ENCODE results near the gene PTPMT1.
A peak's percentile ranks its signal among the peaks of the same experiment; 100 is the strongest.
"Not testable (repeated sequence)": the region's sequence is repeated elsewhere in the genome, so short reads cannot be mapped to it uniquely, and the experiment has no call there.

Gene PTPMT1

DNA sequence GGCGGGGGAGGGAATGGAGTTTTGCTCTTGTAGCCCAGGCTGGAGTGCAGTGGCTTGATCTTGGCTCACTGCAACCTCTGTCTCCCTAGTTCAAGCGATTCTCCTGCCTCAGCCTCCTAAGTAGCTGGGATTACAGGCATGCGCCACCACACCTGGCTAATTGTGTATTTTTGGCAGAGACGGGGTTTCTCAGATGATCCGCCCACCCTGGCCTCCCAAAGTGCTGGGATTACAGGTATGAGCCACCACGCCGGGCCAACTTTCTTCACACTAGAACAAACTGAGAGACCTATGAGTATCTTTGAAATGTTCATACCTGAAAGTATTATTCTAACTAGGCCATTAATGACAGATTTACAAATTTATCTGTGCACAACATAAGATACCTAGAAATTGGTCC lies 19.1 kb upstream of the PTPMT1 start:
- DNase-seq (ENCODE audit: low read depth in 2 of 2) = not testable (repeated sequence)

DNA sequence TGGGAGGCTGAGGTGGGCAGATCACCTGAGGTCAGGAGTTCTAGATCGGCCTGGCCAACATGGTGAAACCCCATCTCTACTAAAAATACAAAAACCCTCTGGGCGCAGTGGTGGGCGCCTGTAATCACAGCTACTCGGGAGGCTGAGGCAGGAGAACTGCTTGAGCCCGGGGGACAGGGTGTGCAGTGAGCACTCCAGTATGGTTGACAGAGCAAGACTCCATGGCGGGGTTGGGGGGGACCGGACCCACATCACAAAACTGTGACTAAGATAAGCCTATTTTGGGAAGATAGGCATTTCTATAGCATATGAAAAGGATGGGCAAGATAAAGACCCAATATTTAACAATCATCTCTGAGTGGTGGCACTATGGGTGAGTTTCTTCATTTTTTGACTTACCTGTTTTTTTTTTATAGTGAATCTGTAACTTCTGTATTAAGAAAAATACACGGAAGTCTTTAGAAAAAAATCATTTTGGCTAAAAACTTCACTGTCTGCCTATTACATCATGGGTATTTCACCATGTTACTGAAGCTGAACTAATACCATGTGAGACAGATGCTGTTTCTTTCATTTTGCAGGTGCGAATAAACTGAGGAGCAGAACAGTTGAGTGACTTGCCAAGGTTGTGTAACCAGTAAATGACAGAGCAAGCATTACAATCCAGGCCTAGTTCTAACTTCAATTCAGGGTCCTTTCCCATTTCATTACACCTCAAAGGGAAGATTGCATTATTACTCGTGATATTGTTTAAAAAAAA lies 14.9 kb upstream of the PTPMT1 start:
- no peak for DNase-seq (ENCODE audit: low read depth in 2 of 2)

- no peak for DNase-seq (ENCODE audit: low read depth in 2 of 2)
Observed at GRCh38 chr11:47551086-47551485, 14.3 kb upstream of the PTPMT1 start.

- DNase-seq (ENCODE audit: low read depth in 2 of 2) = peak in 1 of 2 donors; percentile 22
Observed at GRCh38 chr11:47552056-47552565, 13.3 kb upstream of the PTPMT1 start.

- DNase-seq (ENCODE audit: low read depth in 2 of 2) = peak; percentile 84 to 90
Observed at GRCh38 chr11:47552566-47553405, 12.6 kb upstream of the PTPMT1 start, which contains the start of gene CELF1. CELF1 (minus strand) TSS chr11:47553132; CDS start chr11:47499523, 53,609 bp downstream.

GRCh38 chr11:47553406-47553743 lies 12.0 kb upstream of the PTPMT1 start:
- no peak for DNase-seq (ENCODE audit: low read depth in 2 of 2)

GRCh38 chr11:47557004-47557403 lies 8.4 kb upstream of the PTPMT1 start:
- DNase-seq (ENCODE audit: low read depth in 2 of 2) = not testable (repeated sequence)

GRCh38 chr11:47558695-47559094 lies 6.7 kb upstream of the PTPMT1 start:
- DNase-seq (ENCODE audit: low read depth in 2 of 2) = no peak

DNA sequence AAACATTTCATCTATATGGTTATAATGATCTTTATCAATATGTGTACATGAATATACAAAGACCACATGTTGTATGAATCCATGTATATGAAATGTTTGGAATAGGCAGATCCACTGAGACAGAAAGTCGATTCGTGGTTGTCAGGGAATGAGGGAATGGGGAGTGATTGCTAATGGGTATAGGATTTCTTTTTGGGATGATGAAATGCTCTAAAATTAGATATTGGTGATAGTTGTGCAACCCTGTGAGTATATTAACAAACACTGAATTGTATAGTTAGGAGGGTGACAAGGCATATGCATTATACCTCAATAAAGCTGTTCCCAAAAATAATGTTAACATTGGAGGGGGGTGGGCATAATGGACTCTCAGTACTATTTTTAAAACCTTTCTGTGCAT lies 5.0 kb upstream of the PTPMT1 start:
- no peak for DNase-seq (ENCODE audit: low read depth in 2 of 2)

- not testable (repeated sequence) for DNase-seq (ENCODE audit: low read depth in 2 of 2)
Observed at GRCh38 chr11:47562393-47562792, 3.0 kb upstream of the PTPMT1 start.

DNA sequence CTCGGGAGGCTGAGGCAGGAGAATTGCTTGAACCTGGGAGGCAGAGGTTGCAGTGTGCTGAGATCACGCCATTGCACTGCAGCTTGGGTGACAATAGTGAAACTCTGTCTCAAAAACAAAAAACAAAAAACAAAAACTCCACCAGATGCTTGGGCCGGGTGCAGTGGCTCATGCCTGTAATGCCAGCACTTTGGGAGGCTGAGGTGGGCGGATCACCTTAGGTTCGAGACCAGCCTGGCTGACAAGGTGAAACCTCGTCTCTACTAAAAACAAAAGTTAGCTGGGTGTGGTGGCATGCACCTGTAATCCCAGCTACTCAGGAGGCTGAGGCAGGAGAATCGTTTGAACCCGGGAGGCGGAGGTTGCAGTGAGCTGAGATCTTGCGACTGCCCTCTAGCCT lies 1.0 kb upstream of the PTPMT1 start:
- not testable (repeated sequence) for DNase-seq (ENCODE audit: low read depth in 2 of 2)

DNA sequence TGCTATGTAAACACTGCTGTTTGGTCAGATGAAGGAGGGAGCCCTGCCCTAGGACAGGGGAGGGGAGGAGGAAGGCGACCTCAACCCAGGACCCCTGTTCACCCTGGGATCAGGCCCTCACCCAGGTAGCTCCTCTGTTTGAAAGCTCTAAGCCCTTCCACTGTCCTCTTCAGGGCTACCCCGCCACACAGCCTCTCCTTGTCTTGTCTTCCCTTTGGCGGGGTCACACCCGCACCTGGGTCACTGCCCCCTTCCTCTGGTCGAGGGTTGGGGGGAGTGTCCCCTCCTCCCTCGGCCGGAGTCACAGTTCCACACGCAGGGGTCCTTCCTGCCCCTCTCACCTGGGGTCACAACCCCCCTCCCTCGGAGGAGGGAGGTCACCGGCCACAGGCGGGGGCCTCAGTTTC lies 463 bp upstream of the PTPMT1 start:
- no peak for DNase-seq (ENCODE audit: low read depth in 2 of 2)

GRCh38 chr11:47566149-47566698 lies 825 bp downstream of the PTPMT1 start:
- DNase-seq (ENCODE audit: low read depth in 2 of 2) = peak in 1 of 2 donors; percentile 7

- DNase-seq (ENCODE audit: low read depth in 2 of 2) = no peak
Observed at GRCh38 chr11:47569646-47570045, 4.2 kb downstream of the PTPMT1 start.

- DNase-seq (ENCODE audit: low read depth in 2 of 2) = no peak
Observed at GRCh38 chr11:47570651-47571356, 5.4 kb downstream of the PTPMT1 start.

DNA sequence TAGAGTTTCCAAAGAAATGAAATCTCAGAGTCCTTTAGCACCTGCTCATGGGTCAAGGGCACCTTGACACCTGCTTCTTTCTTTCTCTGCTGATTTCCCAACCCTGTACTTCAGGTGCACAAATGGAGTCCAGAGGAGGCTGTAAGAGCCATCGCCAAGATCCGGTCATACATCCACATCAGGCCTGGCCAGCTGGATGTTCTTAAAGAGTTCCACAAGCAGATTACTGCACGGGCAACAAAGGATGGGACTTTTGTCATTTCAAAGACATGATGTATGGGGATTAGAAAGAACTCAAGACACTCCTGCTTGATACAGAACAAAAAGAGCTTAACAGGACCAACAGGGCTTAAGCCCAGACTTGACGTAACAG lies 5.9 kb downstream of the PTPMT1 start:
- DNase-seq (ENCODE audit: low read depth in 2 of 2) = no peak

- DNase-seq (ENCODE audit: low read depth in 2 of 2) = no peak
Observed at GRCh38 chr11:47571895-47572294, 6.5 kb downstream of the PTPMT1 start.

- no peak for DNase-seq (ENCODE audit: low read depth in 2 of 2)
Observed at GRCh38 chr11:47572715-47573255, 7.4 kb downstream of the PTPMT1 start.

- no peak for DNase-seq (ENCODE audit: low read depth in 2 of 2)
Observed at GRCh38 chr11:47573321-47573720, 7.9 kb downstream of the PTPMT1 start.

- no peak for DNase-seq (ENCODE audit: low read depth in 2 of 2)
Observed at GRCh38 chr11:47577460-47578041, 12.2 kb downstream of the PTPMT1 start.
